ENCODE data around the gene CHCHD2. TPM values are rescaled to one million over a fixed set of nuclear protein-coding genes. Genes with fewer than 3 reads are reported as not detected.

The CHCHD2 gene
- total RNA-seq, 1 donor from 2014 or later: 617 TPM

Other genes with a start within 250 kb of the CHCHD2 start
- gene SEPTIN14, start 243.7 kb downstream of the CHCHD2 start, total RNA-seq: not detected in 2 replicates
- gene ZNF713, start 219.0 kb downstream of the CHCHD2 start, total RNA-seq: 1.3 and 3.1 TPM in 2 replicates
- gene MRPS17, start 154.6 kb downstream of the CHCHD2 start, total RNA-seq: 38.2 and 39.3 TPM in 2 replicates
- 49.4 and 50.0 TPM in 2 replicates for gene NIPSNAP2, start 141.9 kb downstream of the CHCHD2 start, total RNA-seq
- gene PSPH, start 55.0 kb downstream of the CHCHD2 start, total RNA-seq: 17.3 and 19.3 TPM in 2 replicates
- gene CCT6A, start 54.7 kb downstream of the CHCHD2 start, total RNA-seq: 308 TPM in 2 replicates
- 157 and 166 TPM in 2 replicates for gene SUMF2, start 42.2 kb downstream of the CHCHD2 start, total RNA-seq
- 3.4 and 4.3 TPM in 2 replicates for gene PHKG1, start 13.5 kb downstream of the CHCHD2 start, total RNA-seq
- not detected in 2 replicates for gene NUPR2, start 9.9 kb upstream of the CHCHD2 start, total RNA-seq

Measured in activated T-helper 1 cell treated with anti-CD3 and anti-CD28 coated beads, Interleukin-12 subunit alpha, Interleukin-12 subunit beta, Interleukin-2, Interleukin-4 antibody, amounts not matched to agents 30 ng/mL and 10 ng/mL and 1 ng/mL, durations not matched to agents 14 hours and 24 hours and 36 hours (primary cell).